ENCODE measurements around the gene RTP5. TPM values are rescaled to one million over a fixed set of nuclear protein-coding genes. Genes with fewer than 3 reads are reported as not detected.
"Not testable (repeated sequence)": the region's sequence is repeated elsewhere in the genome, so short reads cannot be mapped to it uniquely, and the experiment has no call there.

The RTP5 gene
- total RNA-seq, 1 donor = not detected

DNA sequence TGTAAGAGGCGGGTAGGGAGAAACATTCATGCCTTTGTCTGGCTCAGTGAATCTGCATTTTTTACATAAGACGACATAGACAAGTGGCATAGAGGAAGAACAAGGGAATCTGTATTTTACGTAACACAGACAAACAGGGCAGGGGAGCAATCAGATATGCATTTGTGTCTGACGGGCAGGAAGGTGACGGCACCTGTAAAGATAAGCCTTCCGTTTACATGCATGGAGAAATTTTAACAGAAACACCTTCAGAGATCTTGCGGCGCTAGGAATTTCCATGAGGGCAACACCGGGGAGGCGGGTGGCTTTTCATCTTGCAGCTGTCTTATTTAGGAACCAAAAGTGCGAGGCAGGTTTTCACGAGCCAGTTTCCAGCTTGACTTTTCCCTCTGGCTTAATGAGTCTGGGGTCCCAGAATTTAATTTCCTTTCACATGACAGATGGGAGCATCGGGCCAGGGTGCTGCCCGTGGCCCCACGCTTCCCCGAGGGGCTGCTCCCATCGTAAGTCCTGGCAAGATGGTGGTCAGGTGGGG, 42.6 kb downstream of the RTP5 start:
- H3K4me3 ChIP-seq (ENCODE audit: low read depth, low read length) = no peak overlapping the region
- DNase-seq (ENCODE audit: low read depth) = no peak
- TF ChIP-seq, protein P1, sequence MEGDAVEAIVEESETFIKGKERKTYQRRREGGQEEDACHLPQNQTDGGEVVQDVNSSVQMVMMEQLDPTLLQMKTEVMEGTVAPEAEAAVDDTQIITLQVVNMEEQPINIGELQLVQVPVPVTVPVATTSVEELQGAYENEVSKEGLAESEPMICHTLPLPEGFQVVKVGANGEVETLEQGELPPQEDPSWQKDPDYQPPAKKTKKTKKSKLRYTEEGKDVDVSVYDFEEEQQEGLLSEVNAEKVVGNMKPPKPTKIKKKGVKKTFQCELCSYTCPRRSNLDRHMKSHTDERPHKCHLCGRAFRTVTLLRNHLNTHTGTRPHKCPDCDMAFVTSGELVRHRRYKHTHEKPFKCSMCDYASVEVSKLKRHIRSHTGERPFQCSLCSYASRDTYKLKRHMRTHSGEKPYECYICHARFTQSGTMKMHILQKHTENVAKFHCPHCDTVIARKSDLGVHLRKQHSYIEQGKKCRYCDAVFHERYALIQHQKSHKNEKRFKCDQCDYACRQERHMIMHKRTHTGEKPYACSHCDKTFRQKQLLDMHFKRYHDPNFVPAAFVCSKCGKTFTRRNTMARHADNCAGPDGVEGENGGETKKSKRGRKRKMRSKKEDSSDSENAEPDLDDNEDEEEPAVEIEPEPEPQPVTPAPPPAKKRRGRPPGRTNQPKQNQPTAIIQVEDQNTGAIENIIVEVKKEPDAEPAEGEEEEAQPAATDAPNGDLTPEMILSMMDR (IDR thresholded peaks at IDR 0.05; ENCODE audit: insufficient read depth, low read length) = no peak

DNA sequence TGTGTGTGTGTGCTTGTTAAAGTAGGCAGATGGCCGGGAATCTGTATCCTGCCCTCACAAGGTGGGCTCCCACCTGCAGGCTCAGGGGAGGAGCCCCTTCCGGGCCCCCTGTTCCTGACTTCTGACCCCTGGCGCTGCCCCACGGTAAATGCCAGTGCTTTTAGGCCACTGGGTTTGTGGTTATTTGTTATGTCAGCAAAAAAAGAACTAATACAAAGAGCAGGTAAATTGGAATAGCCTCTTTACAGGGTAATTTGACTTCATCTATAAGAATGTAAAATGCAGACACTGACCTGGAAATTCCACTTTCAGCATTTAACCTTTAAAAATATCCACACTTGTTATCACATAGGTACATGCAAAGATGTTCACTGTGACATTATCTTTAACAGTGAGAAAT, 44.2 kb downstream of the RTP5 start:
- TF ChIP-seq, protein P1 (IDR thresholded peaks at IDR 0.05; ENCODE audit: insufficient read depth, low read length) = no peak
- no peak for DNase-seq (ENCODE audit: low read depth)
- H3K4me3 ChIP-seq (ENCODE audit: low read depth, low read length) = no peak overlapping the region

DNA sequence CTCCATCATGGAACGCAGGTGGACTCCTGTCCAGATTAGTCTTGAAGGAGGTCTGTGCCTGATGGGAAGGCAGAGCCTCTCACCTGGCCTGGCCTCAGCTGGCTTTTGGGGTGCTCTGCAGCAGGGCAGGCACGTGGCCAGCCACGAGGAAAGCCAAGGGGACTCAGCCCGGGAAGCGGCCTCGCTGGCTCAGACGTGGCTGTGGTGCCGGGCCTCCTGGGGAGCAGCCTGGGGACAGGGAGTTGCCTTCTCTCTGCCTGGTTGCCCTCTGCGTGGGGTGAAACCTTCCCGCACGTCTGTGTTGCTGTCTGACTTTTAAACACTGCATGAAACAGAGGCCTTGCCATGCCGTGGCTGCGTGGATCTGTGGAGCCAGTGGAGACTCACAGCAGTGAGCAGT, 45.0 kb downstream of the RTP5 start:
- TF ChIP-seq, protein P1 (IDR thresholded peaks at IDR 0.05; ENCODE audit: insufficient read depth, low read length) = no peak
- no peak overlapping the region for H3K4me3 ChIP-seq (ENCODE audit: low read depth, low read length)
- no peak for DNase-seq (ENCODE audit: low read depth)

DNA sequence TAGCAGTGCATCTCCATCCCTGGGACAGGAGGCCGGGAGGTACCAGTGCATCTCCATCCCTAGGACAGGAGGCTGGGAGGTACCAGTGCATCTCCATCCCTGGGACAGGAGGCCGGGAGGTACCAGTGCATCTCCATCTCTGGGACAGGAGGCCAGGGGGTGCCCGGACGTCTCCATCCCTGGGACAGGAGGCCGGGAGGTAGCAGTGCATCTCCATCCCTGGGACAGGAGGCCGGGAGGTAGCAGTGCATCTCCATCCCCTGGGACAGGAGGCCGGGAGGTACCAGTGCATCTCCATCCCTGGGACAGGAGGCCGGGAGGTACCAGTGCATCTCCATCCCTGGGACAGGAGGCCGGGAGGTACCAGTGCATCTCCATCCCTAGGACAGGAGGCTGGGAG, 52.1 kb downstream of the RTP5 start:
- not testable (repeated sequence) for H3K4me3 ChIP-seq (ENCODE audit: low read depth, low read length); DNase-seq (ENCODE audit: low read depth)

DNA sequence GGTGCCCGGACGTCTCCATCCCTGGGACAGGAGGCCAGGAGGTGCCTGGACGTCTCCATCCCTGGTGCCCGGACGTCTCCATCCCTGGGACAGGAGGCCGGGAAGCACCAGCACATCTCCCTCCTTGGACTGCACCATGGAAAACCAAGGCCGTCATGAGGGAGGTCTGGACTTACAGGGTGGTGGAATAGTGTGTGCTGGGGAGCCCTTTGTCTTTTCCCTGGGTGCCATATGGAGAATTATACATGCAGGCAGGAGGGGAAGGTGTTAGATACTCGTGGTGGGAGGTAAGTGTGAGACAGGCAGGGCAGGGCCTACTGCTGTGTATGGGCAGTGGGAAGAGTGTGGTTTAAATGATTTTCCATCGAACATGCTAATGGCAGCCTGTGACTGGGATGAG, 52.9 kb downstream of the RTP5 start:
- TF ChIP-seq, protein P1 (IDR thresholded peaks at IDR 0.05; ENCODE audit: insufficient read depth, low read length) = no peak
- DNase-seq (ENCODE audit: low read depth) = no peak
- H3K4me3 ChIP-seq (ENCODE audit: low read depth, low read length) = no peak overlapping the region

DNA sequence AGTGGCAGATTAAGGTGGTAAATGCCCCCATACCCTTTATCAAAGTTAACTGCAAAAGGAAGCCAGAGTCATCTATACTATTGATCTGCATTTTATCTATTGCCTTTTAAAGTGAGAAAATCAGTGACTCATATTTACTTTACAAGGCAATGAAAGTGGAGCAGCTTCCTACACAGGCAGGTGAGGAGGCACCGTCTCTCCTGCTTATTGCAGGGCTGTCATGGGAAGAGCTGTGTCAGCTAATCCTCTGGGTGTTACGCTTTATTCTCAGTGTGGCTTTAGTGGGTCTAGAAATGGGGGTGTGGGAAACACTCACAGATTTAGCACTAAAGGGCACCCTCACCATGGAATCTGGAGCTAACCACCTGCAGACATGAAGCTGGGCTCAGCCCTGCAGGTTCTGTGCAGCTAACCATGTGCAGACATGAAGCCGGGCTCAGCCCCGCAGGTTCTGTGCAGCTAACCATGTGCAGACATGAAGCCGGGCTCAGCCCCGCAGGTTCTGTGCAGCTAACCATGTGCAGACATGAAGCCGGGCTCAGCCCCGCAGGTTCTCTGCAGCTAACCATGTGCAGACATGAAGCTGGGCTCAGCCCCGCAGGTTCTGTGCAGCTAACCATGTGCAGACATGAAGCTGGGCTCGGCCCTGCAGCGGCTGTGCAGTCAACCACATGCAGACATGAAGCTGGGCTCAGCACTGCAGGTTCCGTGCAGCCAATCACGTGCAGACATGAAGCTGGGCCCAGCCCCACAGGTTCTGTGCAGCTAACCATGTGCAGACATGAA, 53.5 kb downstream of the RTP5 start:
- not testable (repeated sequence) for DNase-seq (ENCODE audit: low read depth); H3K4me3 ChIP-seq (ENCODE audit: low read depth, low read length)

Other genes with a start within 250 kb of the RTP5 start
- gene THAP4, start 232.6 kb upstream of the RTP5 start, total RNA-seq (ENCODE audit: low replicate concordance) = 26.4 and 27.0 TPM in 2 replicates
- gene ATG4B, start 232.0 kb upstream of the RTP5 start, total RNA-seq (ENCODE audit: low replicate concordance) = 22.3 and 52.0 TPM in 2 replicates
- gene DTYMK, start 182.9 kb upstream of the RTP5 start, total RNA-seq (ENCODE audit: low replicate concordance) = 12.8 and 41.8 TPM in 2 replicates
- gene ING5, start 167.7 kb upstream of the RTP5 start, total RNA-seq (ENCODE audit: low replicate concordance) = 14.6 and 29.2 TPM in 2 replicates
- 9.3 and 44.1 TPM in 2 replicates for gene D2HGDH, start 135.1 kb upstream of the RTP5 start, total RNA-seq (ENCODE audit: low replicate concordance)
- gene GAL3ST2, start 92.9 kb upstream of the RTP5 start, total RNA-seq (ENCODE audit: low replicate concordance) = 0.25 TPM in 1 of 2 replicates, not detected in the other
- gene NEU4, start 60.5 kb upstream of the RTP5 start, total RNA-seq (ENCODE audit: low replicate concordance) = not detected in 2 replicates
- not detected in 2 replicates for gene PDCD1, start 10.8 kb upstream of the RTP5 start, total RNA-seq (ENCODE audit: low replicate concordance)

Data from fibroblast of the aortic adventitia (primary cell).